Measurements from ENCODE around the gene PPP1R37.

The PPP1R37 gene

DNA sequence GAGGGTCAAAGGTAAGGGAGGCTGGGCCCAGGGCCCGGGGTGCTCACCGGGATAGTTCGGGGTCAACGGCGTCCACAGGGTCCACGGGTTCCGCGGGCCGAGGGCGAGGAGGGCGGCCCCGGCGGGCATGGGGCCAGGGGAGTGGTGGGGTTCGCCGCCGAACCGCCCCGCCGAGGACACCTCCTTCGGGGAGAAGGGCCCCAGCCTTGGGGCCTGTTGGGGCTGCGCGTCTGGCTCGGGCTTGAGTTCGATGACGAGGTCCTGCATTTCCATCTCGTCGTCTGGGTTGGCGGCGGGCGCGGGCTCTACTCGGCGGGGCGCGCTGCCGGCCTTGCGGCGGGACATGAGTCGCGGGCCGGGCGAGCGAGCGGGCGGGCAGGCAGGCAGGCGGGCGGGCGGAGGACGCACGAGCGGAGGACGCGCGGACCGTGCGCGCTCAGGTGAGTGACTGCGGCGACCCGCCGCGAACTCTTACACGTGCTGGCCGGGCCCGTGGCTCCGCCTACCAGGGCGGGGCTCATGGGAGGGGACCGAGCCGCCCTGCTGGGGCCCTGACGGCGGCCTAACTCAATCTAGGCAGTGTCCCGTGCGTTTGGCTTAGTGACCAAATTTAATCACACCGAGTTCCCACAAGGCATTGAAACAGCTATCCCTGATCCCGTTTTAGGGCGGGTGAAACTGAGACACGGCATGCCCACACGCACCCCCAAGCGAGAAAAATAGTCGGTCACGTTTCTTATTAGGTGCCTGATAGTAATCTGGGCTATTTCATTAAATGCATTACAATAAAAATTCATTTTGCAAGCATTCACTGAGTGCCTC, 16.7 kb upstream of the PPP1R37 start, which contains the start of gene ZNF296 (continued):
- TF ChIP-seq ZBTB10 (tag by site-specific recombination; IDR thresholded peaks at IDR 0.05): peak; percentile 90; the same call in 1 of the 2 replicates
- TF ChIP-seq, protein P1, sequence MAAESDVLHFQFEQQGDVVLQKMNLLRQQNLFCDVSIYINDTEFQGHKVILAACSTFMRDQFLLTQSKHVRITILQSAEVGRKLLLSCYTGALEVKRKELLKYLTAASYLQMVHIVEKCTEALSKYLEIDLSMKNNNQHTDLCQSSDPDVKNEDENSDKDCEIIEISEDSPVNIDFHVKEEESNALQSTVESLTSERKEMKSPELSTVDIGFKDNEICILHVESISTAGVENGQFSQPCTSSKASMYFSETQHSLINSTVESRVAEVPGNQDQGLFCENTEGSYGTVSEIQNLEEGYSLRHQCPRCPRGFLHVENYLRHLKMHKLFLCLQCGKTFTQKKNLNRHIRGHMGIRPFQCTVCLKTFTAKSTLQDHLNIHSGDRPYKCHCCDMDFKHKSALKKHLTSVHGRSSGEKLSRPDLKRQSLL (tag by site-specific recombination; IDR thresholded peaks at IDR 0.05): no peak; the same call in 1 of the 2 replicates
- TF ChIP-seq ZFP3 (tag by site-specific recombination; IDR thresholded peaks at IDR 0.05; ENCODE audit: low read depth): peak; percentile 71
- no peak for TF ChIP-seq ZNF280C (tag by site-specific recombination; IDR thresholded peaks at IDR 0.05)
- no peak; the same call in 1 of the 2 replicates for TF ChIP-seq BCL11A (tag by site-specific recombination; IDR thresholded peaks at IDR 0.05; ENCODE audit: low read depth)
- TF ChIP-seq, protein P2, sequence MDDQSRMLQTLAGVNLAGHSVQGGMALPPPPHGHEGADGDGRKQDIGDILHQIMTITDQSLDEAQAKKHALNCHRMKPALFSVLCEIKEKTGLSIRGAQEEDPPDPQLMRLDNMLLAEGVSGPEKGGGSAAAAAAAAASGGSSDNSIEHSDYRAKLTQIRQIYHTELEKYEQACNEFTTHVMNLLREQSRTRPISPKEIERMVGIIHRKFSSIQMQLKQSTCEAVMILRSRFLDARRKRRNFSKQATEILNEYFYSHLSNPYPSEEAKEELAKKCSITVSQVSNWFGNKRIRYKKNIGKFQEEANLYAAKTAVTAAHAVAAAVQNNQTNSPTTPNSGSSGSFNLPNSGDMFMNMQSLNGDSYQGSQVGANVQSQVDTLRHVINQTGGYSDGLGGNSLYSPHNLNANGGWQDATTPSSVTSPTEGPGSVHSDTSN (CRISPR knock-in tag; IDR thresholded peaks at IDR 0.05): peak; percentile 47; the same call in 1 of the 2 replicates
- TF ChIP-seq ZNF292 (tag by site-specific recombination; IDR thresholded peaks at IDR 0.05; ENCODE audit: borderline replicate concordance, low read depth): no peak
- no peak for TF ChIP-seq ZNF175 (tag by site-specific recombination; IDR thresholded peaks at IDR 0.05)
- TF ChIP-seq EGR2 (tag by site-specific recombination; IDR thresholded peaks at IDR 0.05; ENCODE audit: low read depth): no peak
- TF ChIP-seq ZNF560 (tag by site-specific recombination; IDR thresholded peaks at IDR 0.05; ENCODE audit: borderline replicate concordance): no peak
- no peak for TF ChIP-seq ZNF132 (tag by site-specific recombination; IDR thresholded peaks at IDR 0.05; ENCODE audit: borderline replicate concordance)
- TF ChIP-seq ZNF184 (tag by site-specific recombination; IDR thresholded peaks at IDR 0.05): no peak
- TF ChIP-seq ZNF76 (tag by site-specific recombination; IDR thresholded peaks at IDR 0.05; ENCODE audit: borderline replicate concordance, low read depth): peak; percentile 53; the same call in 1 of the 2 replicates
- no peak for TF ChIP-seq YY1 (tag by site-specific recombination; IDR thresholded peaks at IDR 0.05)
- TF ChIP-seq ZNF624 (tag by site-specific recombination; IDR thresholded peaks at IDR 0.05): no peak
- peak; percentile 55 for TF ChIP-seq ZIC2 (tag by site-specific recombination; IDR thresholded peaks at IDR 0.05)
- TF ChIP-seq ZNF701 (tag by site-specific recombination; IDR thresholded peaks at IDR 0.05): no peak
- no peak; the same call in 1 of the 2 replicates for TF ChIP-seq KLF16 (tag by site-specific recombination; IDR thresholded peaks at IDR 0.05)
- no peak for TF ChIP-seq ZNF362 (tag by site-specific recombination; IDR thresholded peaks at IDR 0.05)
- TF ChIP-seq ZNF23 (tag by site-specific recombination; IDR thresholded peaks at IDR 0.05; ENCODE audit: borderline replicate concordance): no peak
- TF ChIP-seq, protein P3, sequence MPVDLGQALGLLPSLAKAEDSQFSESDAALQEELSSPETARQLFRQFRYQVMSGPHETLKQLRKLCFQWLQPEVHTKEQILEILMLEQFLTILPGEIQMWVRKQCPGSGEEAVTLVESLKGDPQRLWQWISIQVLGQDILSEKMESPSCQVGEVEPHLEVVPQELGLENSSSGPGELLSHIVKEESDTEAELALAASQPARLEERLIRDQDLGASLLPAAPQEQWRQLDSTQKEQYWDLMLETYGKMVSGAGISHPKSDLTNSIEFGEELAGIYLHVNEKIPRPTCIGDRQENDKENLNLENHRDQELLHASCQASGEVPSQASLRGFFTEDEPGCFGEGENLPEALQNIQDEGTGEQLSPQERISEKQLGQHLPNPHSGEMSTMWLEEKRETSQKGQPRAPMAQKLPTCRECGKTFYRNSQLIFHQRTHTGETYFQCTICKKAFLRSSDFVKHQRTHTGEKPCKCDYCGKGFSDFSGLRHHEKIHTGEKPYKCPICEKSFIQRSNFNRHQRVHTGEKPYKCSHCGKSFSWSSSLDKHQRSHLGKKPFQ (tag by site-specific recombination; IDR thresholded peaks at IDR 0.05): peak; percentile 74
- no peak for TF ChIP-seq ZFP37 (tag by site-specific recombination; IDR thresholded peaks at IDR 0.05)
- TF ChIP-seq, protein P4, sequence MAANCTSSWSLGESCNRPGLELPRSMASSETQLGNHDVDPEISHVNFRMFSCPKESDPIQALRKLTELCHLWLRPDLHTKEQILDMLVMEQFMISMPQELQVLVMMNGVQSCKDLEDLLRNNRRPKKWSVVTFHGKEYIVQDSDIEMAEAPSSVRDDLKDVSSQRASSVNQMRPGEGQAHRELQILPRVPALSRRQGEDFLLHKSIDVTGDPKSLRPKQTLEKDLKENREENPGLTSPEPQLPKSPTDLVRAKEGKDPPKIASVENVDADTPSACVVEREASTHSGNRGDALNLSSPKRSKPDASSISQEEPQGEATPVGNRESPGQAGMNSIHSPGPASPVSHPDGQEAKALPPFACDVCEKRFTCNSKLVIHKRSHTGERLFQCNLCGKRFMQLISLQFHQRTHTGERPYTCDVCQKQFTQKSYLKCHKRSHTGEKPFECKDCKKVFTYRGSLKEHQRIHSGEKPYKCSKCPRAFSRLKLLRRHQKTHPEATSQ (tag by site-specific recombination; IDR thresholded peaks at IDR 0.05): 0 out of 2 replicates have a peak, but pooled peaks have one; percentile 31
- TF ChIP-seq, protein P5, sequence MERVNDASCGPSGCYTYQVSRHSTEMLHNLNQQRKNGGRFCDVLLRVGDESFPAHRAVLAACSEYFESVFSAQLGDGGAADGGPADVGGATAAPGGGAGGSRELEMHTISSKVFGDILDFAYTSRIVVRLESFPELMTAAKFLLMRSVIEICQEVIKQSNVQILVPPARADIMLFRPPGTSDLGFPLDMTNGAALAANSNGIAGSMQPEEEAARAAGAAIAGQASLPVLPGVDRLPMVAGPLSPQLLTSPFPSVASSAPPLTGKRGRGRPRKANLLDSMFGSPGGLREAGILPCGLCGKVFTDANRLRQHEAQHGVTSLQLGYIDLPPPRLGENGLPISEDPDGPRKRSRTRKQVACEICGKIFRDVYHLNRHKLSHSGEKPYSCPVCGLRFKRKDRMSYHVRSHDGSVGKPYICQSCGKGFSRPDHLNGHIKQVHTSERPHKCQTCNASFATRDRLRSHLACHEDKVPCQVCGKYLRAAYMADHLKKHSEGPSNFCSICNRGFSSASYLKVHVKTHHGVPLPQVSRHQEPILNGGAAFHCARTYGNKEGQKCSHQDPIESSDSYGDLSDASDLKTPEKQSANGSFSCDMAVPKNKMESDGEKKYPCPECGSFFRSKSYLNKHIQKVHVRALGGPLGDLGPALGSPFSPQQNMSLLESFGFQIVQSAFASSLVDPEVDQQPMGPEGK (tag by site-specific recombination; IDR thresholded peaks at IDR 0.05): peak; percentile 78

All from HEK293 (cell line).